SK-N-SH treated with all-trans-retinoic acid at 6 μM for 48 hours (cell line): ENCODE data around the gene IL9R.

ENCODE experiments used
- ATAC-seq: fragments of 200-7000 bp; cut with Tn5 transposase; 3 replicates; pipeline ENCODE4 v1.9.1; 2020; ENCODE audit warnings: mild to moderate bottlenecking, moderate library complexity
- ARNTL ChIP-seq: fragments of 450-650 bp; formaldehyde crosslinking; IDR thresholded peaks from 2 replicates; pipeline ENCODE4 v1.5.0; 2020; ENCODE audit warnings: low read depth, mild to moderate bottlenecking, moderate library complexity, borderline replicate concordance
- BACH2 ChIP-seq: fragments of 250-450 bp; sonication (Bioruptor Pico); IDR thresholded peaks from 2 replicates; pipeline ENCODE4 v1.9.0; 2021; ENCODE audit warnings: mild to moderate bottlenecking, borderline replicate concordance
- CSDC2 ChIP-seq: fragments of 250-450 bp; sonication (Bioruptor Pico); IDR thresholded peaks from 2 replicates; pipeline ENCODE4 v1.5.0; 2020; ENCODE audit warnings: mild to moderate bottlenecking, moderate library complexity
- CSRNP3 ChIP-seq: fragments of 250-450 bp; sonication (Bioruptor Pico); IDR thresholded peaks from 2 replicates; pipeline ENCODE4 v1.5.1; 2021; ENCODE audit warnings: mild to moderate bottlenecking, moderate library complexity
- ESRRG ChIP-seq: fragments of 250-450 bp; sonication (Bioruptor Pico); IDR thresholded peaks from 2 replicates; pipeline ENCODE4 v1.6.1; 2021; ENCODE audit warnings: mild to moderate bottlenecking
- GLIS3 ChIP-seq: fragments of 250-450 bp; sonication (Bioruptor Pico); IDR thresholded peaks from 2 replicates; pipeline ENCODE4 v1.5.0; 2020; ENCODE audit warnings: mild to moderate bottlenecking, moderate library complexity
- ISL1 ChIP-seq: fragments of 250-450 bp; sonication (Bioruptor Pico); IDR thresholded peaks from 2 replicates; pipeline ENCODE4 v2.1.2; 2022; ENCODE audit warnings: mild to moderate bottlenecking, moderate library complexity
- OSR1 ChIP-seq: fragments of 250-450 bp; sonication (Bioruptor Pico); IDR thresholded peaks from 2 replicates; pipeline ENCODE4 v1.8.0; 2022; ENCODE audit warnings: moderate library complexity, mild to moderate bottlenecking, inconsistent platforms
- PATZ1 ChIP-seq: fragments of 250-450 bp; sonication (Bioruptor Pico); IDR thresholded peaks from 2 replicates; pipeline ENCODE4 v1.8.0; 2020; ENCODE audit warnings: mild to moderate bottlenecking, moderate library complexity, borderline replicate concordance
- POU6F1 ChIP-seq: fragments of 250-450 bp; sonication (Bioruptor Pico); IDR thresholded peaks from 2 replicates; pipeline ENCODE4 v1.8.0; 2021; ENCODE audit warnings: low read depth, mild to moderate bottlenecking, moderate library complexity, borderline replicate concordance
- PPARA ChIP-seq: fragments of 250-450 bp; sonication (Bioruptor Pico); IDR thresholded peaks from 2 replicates; pipeline ENCODE4 v1.5.0; 2020; ENCODE audit warnings: mild to moderate bottlenecking, borderline replicate concordance
- RARB ChIP-seq: fragments of 250-450 bp; sonication (Bioruptor Pico); IDR thresholded peaks from 2 replicates; pipeline ENCODE4 v1.8.0; 2021; ENCODE audit warnings: mild to moderate bottlenecking, moderate library complexity
- SNAI2 ChIP-seq: fragments of 250-450 bp; sonication (Bioruptor Pico); IDR thresholded peaks from 2 replicates; pipeline ENCODE4 v1.5.0; 2020; ENCODE audit warnings: mild to moderate bottlenecking, moderate library complexity
- TCF4 ChIP-seq: fragments of 250-450 bp; sonication (Bioruptor Pico); IDR thresholded peaks from 2 replicates; pipeline ENCODE4 v1.8.0; 2021; ENCODE audit warnings: mild to moderate bottlenecking, moderate library complexity, borderline replicate concordance
- TOX ChIP-seq: fragments of 250-450 bp; sonication (Bioruptor Pico); IDR thresholded peaks from 2 replicates; pipeline ENCODE4 v1.8.0; 2021; ENCODE audit warnings: mild to moderate bottlenecking, moderate library complexity, borderline replicate concordance
- TSHZ2 ChIP-seq: fragments of 250-450 bp; sonication (Bioruptor Pico); IDR thresholded peaks from 2 replicates; pipeline ENCODE4 v1.5.0; 2020; ENCODE audit warnings: mild to moderate bottlenecking, moderate library complexity
- ZC3H10 ChIP-seq: fragments of 250-450 bp; sonication (Bioruptor Pico); IDR thresholded peaks from 2 replicates; pipeline ENCODE4 v1.5.1; 2021; ENCODE audit warnings: mild to moderate bottlenecking, moderate library complexity
- ZFP3 ChIP-seq: fragments of 250-450 bp; sonication (Bioruptor Pico); IDR thresholded peaks from 2 replicates; pipeline ENCODE4 v1.5.0; 2020; ENCODE audit warnings: mild to moderate bottlenecking, moderate library complexity
- ZFP30 ChIP-seq: fragments of 450-650 bp; formaldehyde crosslinking; IDR thresholded peaks from 2 replicates; pipeline ENCODE4 v1.5.0; 2022; ENCODE audit warnings: mild to moderate bottlenecking, moderate library complexity
- ZNF565 ChIP-seq: fragments of 450-650 bp; formaldehyde crosslinking; conservative IDR thresholded peaks from 2 replicates; pipeline ENCODE4 v1.5.0; 2020; ENCODE audit warnings: low read depth, mild to moderate bottlenecking, moderate library complexity
- ZNF70 ChIP-seq: fragments of 450-650 bp; formaldehyde crosslinking; IDR thresholded peaks from 2 replicates; pipeline ENCODE4 v1.5.0; 2020; ENCODE audit warnings: mild to moderate bottlenecking, moderate library complexity

IL9R gene

GRCh38 chrX:155957843-155958242 is 39.7 kb upstream of the IL9R start:
- ATAC-seq: no peak
- TF ChIP-seq ZNF70 (no peak), ZFP3 (CRISPR knock-in tag) (no peak), GLIS3 (CRISPR knock-in tag) (no peak), CSRNP3 (CRISPR knock-in tag) (no peak), RARB (CRISPR knock-in tag) (no peak), ZC3H10 (CRISPR knock-in tag) (no peak), ISL1 (CRISPR knock-in tag) (no peak), PATZ1 (CRISPR knock-in tag) (no peak), TCF4 (CRISPR knock-in tag) (no peak), ZNF565 (CRISPR knock-in tag) (no peak), ARNTL (CRISPR knock-in tag) (no peak), OSR1 (CRISPR knock-in tag) (no peak), TSHZ2 (CRISPR knock-in tag) (no peak), TOX (CRISPR knock-in tag) (no peak), POU6F1 (CRISPR knock-in tag) (no peak), CSDC2 (CRISPR knock-in tag) (no peak), BACH2 (CRISPR knock-in tag) (no peak), ZFP30 (CRISPR knock-in tag) (no peak), SNAI2 (CRISPR knock-in tag) (no peak), ESRRG (CRISPR knock-in tag) (no peak)

GRCh38 chrX:155959018-155959587 is 38.4 kb upstream of the IL9R start:
- ATAC-seq: no peak
- no peak for TF ChIP-seq ESRRG (CRISPR knock-in tag)
- no peak for TF ChIP-seq ZC3H10 (CRISPR knock-in tag)
- no peak for TF ChIP-seq ARNTL (CRISPR knock-in tag)
- TF ChIP-seq RARB (CRISPR knock-in tag): no peak
- TF ChIP-seq OSR1 (CRISPR knock-in tag): no peak
- no peak for TF ChIP-seq GLIS3 (CRISPR knock-in tag)
- TF ChIP-seq PATZ1 (CRISPR knock-in tag): no peak
- TF ChIP-seq CSRNP3 (CRISPR knock-in tag): no peak
- no peak for TF ChIP-seq ZFP3 (CRISPR knock-in tag)
- no peak for TF ChIP-seq PPARA (CRISPR knock-in tag)
- no peak for TF ChIP-seq ZNF70
- no peak for TF ChIP-seq SNAI2 (CRISPR knock-in tag)
- no peak for TF ChIP-seq ISL1 (CRISPR knock-in tag)
- no peak for TF ChIP-seq ZNF565 (CRISPR knock-in tag)
- TF ChIP-seq TCF4 (CRISPR knock-in tag): no peak
- TF ChIP-seq ZFP30 (CRISPR knock-in tag): no peak
- TF ChIP-seq CSDC2 (CRISPR knock-in tag): no peak
- no peak for TF ChIP-seq TOX (CRISPR knock-in tag)
- TF ChIP-seq POU6F1 (CRISPR knock-in tag): no peak
